Hepatocyte (in vitro differentiated cells): ENCODE results near the gene PPP2R1B.

Source experiments
- EZH2phosphoT487 ChIP-seq: fragments of 200-600 bp; sonication (generic); IDR thresholded peaks from one replicate; pipeline ENCODE4 v1.6.1; 2018; ENCODE audit warnings: antibody characterized with exemption, mild to moderate bottlenecking, low read depth, moderate library complexity; ENCODE audit not compliant: unreplicated experiment, severe bottlenecking
- TF ChIP-seq, protein P1 (sequence below): fragments of 200-600 bp; sonication (generic); IDR thresholded peaks from 2 replicates; pipeline ENCODE4 v1.5.1; 2016; ENCODE audit warnings: antibody characterized with exemption, mild to moderate bottlenecking; ENCODE audit not compliant: poor library complexity

GRCh38 chr11:111814557-111815320 is 48.5 kb upstream of the PPP2R1B start:
- TF ChIP-seq, protein P1, sequence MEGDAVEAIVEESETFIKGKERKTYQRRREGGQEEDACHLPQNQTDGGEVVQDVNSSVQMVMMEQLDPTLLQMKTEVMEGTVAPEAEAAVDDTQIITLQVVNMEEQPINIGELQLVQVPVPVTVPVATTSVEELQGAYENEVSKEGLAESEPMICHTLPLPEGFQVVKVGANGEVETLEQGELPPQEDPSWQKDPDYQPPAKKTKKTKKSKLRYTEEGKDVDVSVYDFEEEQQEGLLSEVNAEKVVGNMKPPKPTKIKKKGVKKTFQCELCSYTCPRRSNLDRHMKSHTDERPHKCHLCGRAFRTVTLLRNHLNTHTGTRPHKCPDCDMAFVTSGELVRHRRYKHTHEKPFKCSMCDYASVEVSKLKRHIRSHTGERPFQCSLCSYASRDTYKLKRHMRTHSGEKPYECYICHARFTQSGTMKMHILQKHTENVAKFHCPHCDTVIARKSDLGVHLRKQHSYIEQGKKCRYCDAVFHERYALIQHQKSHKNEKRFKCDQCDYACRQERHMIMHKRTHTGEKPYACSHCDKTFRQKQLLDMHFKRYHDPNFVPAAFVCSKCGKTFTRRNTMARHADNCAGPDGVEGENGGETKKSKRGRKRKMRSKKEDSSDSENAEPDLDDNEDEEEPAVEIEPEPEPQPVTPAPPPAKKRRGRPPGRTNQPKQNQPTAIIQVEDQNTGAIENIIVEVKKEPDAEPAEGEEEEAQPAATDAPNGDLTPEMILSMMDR: no peak
- no peak for TF ChIP-seq EZH2phosphoT487
